Right lobe of liver (tissue), 4 donors: ENCODE results near the gene MBLAC1.

ENCODE experiments used
- POLR2A ChIP-seq: fragments of 450-650 bp; IDR thresholded peaks from one replicate; pipeline ENCODE4 v1.6.1; 2017; ENCODE audit warnings: antibody characterized with exemption, mild to moderate bottlenecking
- TF ChIP-seq, protein P1 (sequence below), 4 donors: fragments of 200-600 bp in 3 of 4; fragments of 450-650 bp in 1 of 4; IDR thresholded peaks; one replicate each; pipeline versions ENCODE4 v1.5.1 to v1.8.0; 2016 to 2022; ENCODE audit warnings: antibody characterized with exemption in 4 of 4, mild to moderate bottlenecking in 2 of 4
- donor health status: DM: no; HTN: no; CAD: no.
- donor health status: DM: no; HTN: no; CAD: no.
- donor health status: DM: no; HTN: yes; CAD: no.

DNA sequence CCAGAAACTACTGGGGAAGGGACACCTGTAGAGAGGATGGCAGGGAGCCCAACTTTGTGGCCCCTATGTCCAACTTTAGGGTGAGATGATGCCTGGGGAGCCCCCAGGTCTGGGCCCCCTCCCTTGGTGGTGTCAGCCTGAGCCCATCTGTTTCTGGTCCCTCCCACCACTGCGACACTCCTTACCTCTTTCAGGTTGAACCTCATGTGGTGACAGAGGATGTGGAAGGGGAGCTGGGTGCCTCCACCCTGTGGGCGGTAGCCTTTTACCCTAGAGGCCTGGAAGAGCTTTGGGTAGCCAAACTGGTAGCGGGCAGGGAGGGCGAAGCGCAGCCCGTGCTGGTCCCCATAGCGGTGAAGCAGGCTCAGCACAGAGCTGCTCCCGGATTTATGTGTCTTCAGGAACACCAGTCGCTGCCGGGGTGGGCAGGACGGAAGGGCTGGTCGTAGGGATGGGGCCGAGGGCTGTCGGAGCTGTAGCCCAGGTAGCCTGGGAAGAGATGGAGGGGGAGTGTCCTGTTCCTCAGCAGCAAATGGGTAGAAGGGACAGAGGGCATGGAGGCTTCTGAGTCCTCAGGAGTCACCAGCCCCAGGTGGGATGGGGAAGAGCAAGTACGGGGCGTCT, 39.7 kb downstream of the MBLAC1 start:
- TF ChIP-seq, protein P1, sequence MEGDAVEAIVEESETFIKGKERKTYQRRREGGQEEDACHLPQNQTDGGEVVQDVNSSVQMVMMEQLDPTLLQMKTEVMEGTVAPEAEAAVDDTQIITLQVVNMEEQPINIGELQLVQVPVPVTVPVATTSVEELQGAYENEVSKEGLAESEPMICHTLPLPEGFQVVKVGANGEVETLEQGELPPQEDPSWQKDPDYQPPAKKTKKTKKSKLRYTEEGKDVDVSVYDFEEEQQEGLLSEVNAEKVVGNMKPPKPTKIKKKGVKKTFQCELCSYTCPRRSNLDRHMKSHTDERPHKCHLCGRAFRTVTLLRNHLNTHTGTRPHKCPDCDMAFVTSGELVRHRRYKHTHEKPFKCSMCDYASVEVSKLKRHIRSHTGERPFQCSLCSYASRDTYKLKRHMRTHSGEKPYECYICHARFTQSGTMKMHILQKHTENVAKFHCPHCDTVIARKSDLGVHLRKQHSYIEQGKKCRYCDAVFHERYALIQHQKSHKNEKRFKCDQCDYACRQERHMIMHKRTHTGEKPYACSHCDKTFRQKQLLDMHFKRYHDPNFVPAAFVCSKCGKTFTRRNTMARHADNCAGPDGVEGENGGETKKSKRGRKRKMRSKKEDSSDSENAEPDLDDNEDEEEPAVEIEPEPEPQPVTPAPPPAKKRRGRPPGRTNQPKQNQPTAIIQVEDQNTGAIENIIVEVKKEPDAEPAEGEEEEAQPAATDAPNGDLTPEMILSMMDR (IDR thresholded peaks at IDR 0.05), result no peak
- no peak for TF ChIP-seq POLR2A
